Gastroesophageal sphincter (tissue), 3 donors: Measurements from ENCODE around the gene KLF13.

Experiments
- POLR2A ChIP-seq, 2 donors: fragments of 450-650 bp; IDR thresholded peaks; one replicate each; pipeline ENCODE4 v1.6.1; 2017; ENCODE audit warnings: antibody characterized with exemption in 2 of 2, mild to moderate bottlenecking in 2 of 2, moderate library complexity in 1 of 2
- POLR2AphosphoS5 ChIP-seq: sonication (generic); formaldehyde crosslinking; IDR thresholded peaks from one replicate; pipeline ENCODE4 v1.6.1; 2017; ENCODE audit warnings: antibody characterized with exemption
- TF ChIP-seq, protein P1 (sequence below), 4 experiments: fragments of 200-600 bp in 2 of 4; fragments of 450-650 bp in 2 of 4; sonication (generic) in 1 of 4; IDR thresholded peaks; one replicate each; pipeline ENCODE4 v1.5.1; 2017 to 2019; ENCODE audit warnings: antibody characterized with exemption in 4 of 4, mild to moderate bottlenecking in 2 of 4, moderate library complexity in 2 of 4

DNA sequence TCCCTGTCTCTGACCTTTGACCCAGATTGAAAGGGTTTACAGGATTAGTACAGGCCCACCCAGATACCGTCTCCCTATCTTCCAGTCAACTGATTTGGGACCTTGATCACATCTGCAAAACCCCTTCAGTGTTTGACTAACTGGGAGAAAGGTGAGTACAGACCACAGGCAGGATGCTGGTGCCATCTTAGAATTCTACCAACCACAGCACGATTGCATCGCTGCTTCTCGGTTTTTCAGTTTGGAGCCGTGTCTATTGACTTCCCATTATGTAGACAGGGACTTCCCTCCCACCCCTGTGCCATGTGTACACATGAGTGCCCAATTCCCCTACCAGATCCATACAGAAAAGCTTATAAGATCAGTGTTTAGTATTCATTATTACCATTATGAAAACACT, 6.6 kb upstream of the KLF13 start:
- TF ChIP-seq POLR2A (IDR thresholded peaks at IDR 0.05) (no peak), POLR2AphosphoS5 (no peak)
- TF ChIP-seq, protein P1, sequence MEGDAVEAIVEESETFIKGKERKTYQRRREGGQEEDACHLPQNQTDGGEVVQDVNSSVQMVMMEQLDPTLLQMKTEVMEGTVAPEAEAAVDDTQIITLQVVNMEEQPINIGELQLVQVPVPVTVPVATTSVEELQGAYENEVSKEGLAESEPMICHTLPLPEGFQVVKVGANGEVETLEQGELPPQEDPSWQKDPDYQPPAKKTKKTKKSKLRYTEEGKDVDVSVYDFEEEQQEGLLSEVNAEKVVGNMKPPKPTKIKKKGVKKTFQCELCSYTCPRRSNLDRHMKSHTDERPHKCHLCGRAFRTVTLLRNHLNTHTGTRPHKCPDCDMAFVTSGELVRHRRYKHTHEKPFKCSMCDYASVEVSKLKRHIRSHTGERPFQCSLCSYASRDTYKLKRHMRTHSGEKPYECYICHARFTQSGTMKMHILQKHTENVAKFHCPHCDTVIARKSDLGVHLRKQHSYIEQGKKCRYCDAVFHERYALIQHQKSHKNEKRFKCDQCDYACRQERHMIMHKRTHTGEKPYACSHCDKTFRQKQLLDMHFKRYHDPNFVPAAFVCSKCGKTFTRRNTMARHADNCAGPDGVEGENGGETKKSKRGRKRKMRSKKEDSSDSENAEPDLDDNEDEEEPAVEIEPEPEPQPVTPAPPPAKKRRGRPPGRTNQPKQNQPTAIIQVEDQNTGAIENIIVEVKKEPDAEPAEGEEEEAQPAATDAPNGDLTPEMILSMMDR (IDR thresholded peaks at IDR 0.05): no peak
